ENCODE data around the gene MPZL2. TPM values are rescaled to one million over a fixed set of nuclear protein-coding genes. Genes with fewer than 3 reads are reported as not detected.

The MPZL2 gene
- total and polyA plus RNA-seq, 4 donors, result 2.0 to 50.6 (median 16.4) TPM

- DNase-seq (ENCODE audit: low read depth in 4 of 6, low spot score in 6 of 6), result no peak
- Histone ChIP-seq H3K27me3 (ENCODE audit: control insufficient read depth, insufficient read depth, low read length) (peaks cover 10% of the 10 kb centered on the region), H3K9me3 (ENCODE audit: control insufficient read depth, insufficient read depth, low read length) (no peaks in the 10 kb centered on the region), H3K4me1 (ENCODE audit: control insufficient read depth, insufficient read depth, low read length) (no peaks in the 10 kb centered on the region), H3K4me3 (ENCODE audit: low read depth, low read length) (no peak overlapping the region), H3K27ac (ENCODE audit: low read depth, low read length) (no peak overlapping the region), H3K36me3 (ENCODE audit: control insufficient read depth, insufficient read depth, low read length) (no peaks in the 10 kb centered on the region)
- WGBS (ENCODE audit: insufficient coverage), result no CpG with 5 or more reads among the region's 1 CpG
Observed at GRCh38 chr11:118287006-118287405, 22.9 kb upstream of the MPZL2 start.

DNA sequence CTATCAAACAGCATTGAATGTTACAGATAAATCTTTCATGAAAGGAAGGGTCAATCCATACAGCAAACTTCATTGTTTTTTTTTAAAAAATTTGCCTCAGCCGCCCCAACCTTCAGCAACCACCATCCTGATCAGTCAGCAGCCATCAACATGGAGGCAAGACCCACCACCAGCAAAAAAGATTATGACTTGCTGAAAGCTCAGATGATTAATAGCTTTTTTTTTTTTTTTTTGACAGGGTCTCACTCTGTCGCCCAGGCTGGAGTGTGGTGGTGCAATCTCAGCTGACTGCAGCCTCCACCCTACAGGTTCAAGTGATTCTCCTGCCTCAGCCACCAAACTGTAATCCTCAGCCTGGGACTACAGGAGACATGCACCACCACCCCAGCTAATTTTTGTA lies 22.4 kb upstream of the MPZL2 start:
- no peaks in the 10 kb centered on the region for H3K4me1 ChIP-seq (ENCODE audit: control insufficient read depth, insufficient read depth, low read length)
- no peak overlapping the region for H3K4me3 ChIP-seq (ENCODE audit: low read depth, low read length)
- 100% methylated on average over 1 of the region's 2 CpGs for WGBS (ENCODE audit: insufficient coverage)
- no peak for DNase-seq (ENCODE audit: low read depth in 4 of 6, low spot score in 6 of 6)
- H3K27me3 ChIP-seq (ENCODE audit: control insufficient read depth, insufficient read depth, low read length), result peaks cover 10% of the 10 kb centered on the region
- H3K9me3 ChIP-seq (ENCODE audit: control insufficient read depth, insufficient read depth, low read length), result no peaks in the 10 kb centered on the region
- H3K27ac ChIP-seq (ENCODE audit: low read depth, low read length), result no peak overlapping the region
- H3K36me3 ChIP-seq (ENCODE audit: control insufficient read depth, insufficient read depth, low read length), result no peaks in the 10 kb centered on the region

DNA sequence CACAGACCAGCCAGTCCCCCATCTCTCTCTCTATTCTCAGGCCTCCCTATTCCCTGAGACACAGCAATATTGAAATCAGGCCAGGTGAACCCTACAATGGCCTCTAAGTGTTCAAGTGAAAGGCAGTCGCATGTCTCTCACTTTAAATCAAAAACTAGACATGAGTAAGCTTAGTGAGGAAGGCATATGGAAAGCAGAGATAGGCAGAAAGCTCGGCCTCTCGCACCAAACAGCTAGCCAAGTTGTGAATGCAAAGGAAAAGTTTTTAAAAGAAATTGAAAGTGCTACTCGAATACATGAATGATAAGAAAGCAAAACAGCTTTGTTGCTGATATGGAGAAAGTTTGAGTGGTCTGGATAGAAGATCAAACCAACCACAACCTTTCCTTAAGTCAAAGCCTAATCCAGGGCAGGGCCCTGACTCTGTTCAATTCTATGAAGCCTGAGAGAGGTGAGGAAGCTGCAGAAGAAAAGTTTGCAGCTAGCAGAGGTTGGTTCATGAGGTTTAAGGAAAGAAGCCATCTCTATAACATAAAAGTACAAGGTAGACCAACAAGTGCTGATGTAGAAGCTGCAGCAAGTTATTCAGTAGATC lies 19.8 kb upstream of the MPZL2 start:
- Histone ChIP-seq H3K27ac (ENCODE audit: low read depth, low read length) (no peak overlapping the region), H3K27me3 (ENCODE audit: control insufficient read depth, insufficient read depth, low read length) (peaks cover 12% of the 10 kb centered on the region), H3K4me3 (ENCODE audit: low read depth, low read length) (no peak overlapping the region), H3K9me3 (ENCODE audit: control insufficient read depth, insufficient read depth, low read length) (no peaks in the 10 kb centered on the region), H3K36me3 (ENCODE audit: control insufficient read depth, insufficient read depth, low read length) (no peaks in the 10 kb centered on the region), H3K4me1 (ENCODE audit: control insufficient read depth, insufficient read depth, low read length) (no peaks in the 10 kb centered on the region)
- DNase-seq (ENCODE audit: low read depth in 4 of 6, low spot score in 6 of 6), result no peak
- WGBS (ENCODE audit: insufficient coverage), result no CpG with 5 or more reads among the region's 4 CpGs

GRCh38 chr11:118283037-118283636 lies 19.0 kb upstream of the MPZL2 start:
- H3K27ac ChIP-seq (ENCODE audit: low read depth, low read length), result no peak overlapping the region
- H3K9me3 ChIP-seq (ENCODE audit: control insufficient read depth, insufficient read depth, low read length), result no peaks in the 10 kb centered on the region
- no peak overlapping the region for H3K4me3 ChIP-seq (ENCODE audit: low read depth, low read length)
- H3K36me3 ChIP-seq (ENCODE audit: control insufficient read depth, insufficient read depth, low read length), result no peaks in the 10 kb centered on the region
- no peaks in the 10 kb centered on the region for H3K4me1 ChIP-seq (ENCODE audit: control insufficient read depth, insufficient read depth, low read length)
- DNase-seq (ENCODE audit: low read depth in 4 of 6, low spot score in 6 of 6), result no peak
- WGBS (ENCODE audit: insufficient coverage), result no CpG with 5 or more reads among the region's 5 CpGs
- H3K27me3 ChIP-seq (ENCODE audit: control insufficient read depth, insufficient read depth, low read length), result peaks cover 12% of the 10 kb centered on the region

DNA sequence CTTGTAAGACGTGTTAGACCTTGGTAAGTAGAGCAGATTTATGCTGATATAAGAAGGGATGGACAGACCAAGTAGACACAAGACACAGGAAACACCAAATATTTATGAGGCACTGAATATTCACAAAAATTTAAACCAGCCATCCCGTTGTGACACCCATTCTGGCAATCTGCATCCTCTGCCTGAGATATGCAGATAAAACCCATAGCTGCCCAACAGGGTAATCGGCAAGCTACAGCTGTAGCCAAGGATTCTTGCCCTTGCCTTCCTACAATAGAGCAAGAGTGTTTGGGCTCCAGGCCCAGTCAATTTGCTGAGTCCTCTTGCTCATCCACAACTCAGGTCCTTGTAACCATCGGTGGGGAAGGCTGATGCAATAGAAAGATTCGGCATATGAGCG lies 18.5 kb upstream of the MPZL2 start:
- 74% methylated on average over 2 of the region's 6 CpGs for WGBS (ENCODE audit: insufficient coverage)
- Histone ChIP-seq H3K4me1 (ENCODE audit: control insufficient read depth, insufficient read depth, low read length) (no peaks in the 10 kb centered on the region), H3K4me3 (ENCODE audit: low read depth, low read length) (no peak overlapping the region), H3K27ac (ENCODE audit: low read depth, low read length) (no peak overlapping the region), H3K27me3 (ENCODE audit: control insufficient read depth, insufficient read depth, low read length) (peaks cover 16% of the 10 kb centered on the region), H3K36me3 (ENCODE audit: control insufficient read depth, insufficient read depth, low read length) (no peaks in the 10 kb centered on the region), H3K9me3 (ENCODE audit: control insufficient read depth, insufficient read depth, low read length) (no peaks in the 10 kb centered on the region)
- DNase-seq (ENCODE audit: low read depth in 4 of 6, low spot score in 6 of 6), result no peak

- H3K4me3 ChIP-seq (ENCODE audit: low read depth, low read length), result no peak overlapping the region
- no peaks in the 10 kb centered on the region for H3K36me3 ChIP-seq (ENCODE audit: control insufficient read depth, insufficient read depth, low read length)
Observed at GRCh38 chr11:118281284-118281683, 17.2 kb upstream of the MPZL2 start.

GRCh38 chr11:118277312-118277711 lies 13.2 kb upstream of the MPZL2 start:
- H3K36me3 ChIP-seq (ENCODE audit: control insufficient read depth, insufficient read depth, low read length), result no peaks in the 10 kb centered on the region
- peaks cover 38% of the 10 kb centered on the region for H3K27me3 ChIP-seq (ENCODE audit: control insufficient read depth, insufficient read depth, low read length)
- no peak overlapping the region for H3K27ac ChIP-seq (ENCODE audit: low read depth, low read length)
- H3K4me1 ChIP-seq (ENCODE audit: control insufficient read depth, insufficient read depth, low read length), result no peaks in the 10 kb centered on the region
- no peaks in the 10 kb centered on the region for H3K9me3 ChIP-seq (ENCODE audit: control insufficient read depth, insufficient read depth, low read length)
- DNase-seq (ENCODE audit: low read depth in 4 of 6, low spot score in 6 of 6), result no peak
- H3K4me3 ChIP-seq (ENCODE audit: low read depth, low read length), result no peak overlapping the region
- 100% methylated on average over 1 of the region's 1 CpG for WGBS (ENCODE audit: insufficient coverage)

More at GRCh38 chr11:118281284-118281683, 17.2 kb upstream of the MPZL2 start:
- Histone ChIP-seq H3K27me3 (ENCODE audit: control insufficient read depth, insufficient read depth, low read length) (peaks cover 21% of the 10 kb centered on the region), H3K27ac (ENCODE audit: low read depth, low read length) (no peak overlapping the region), H3K9me3 (ENCODE audit: control insufficient read depth, insufficient read depth, low read length) (no peaks in the 10 kb centered on the region), H3K4me1 (ENCODE audit: control insufficient read depth, insufficient read depth, low read length) (no peaks in the 10 kb centered on the region)
- 80% methylated on average over 1 of the region's 1 CpG for WGBS (ENCODE audit: insufficient coverage)
- DNase-seq (ENCODE audit: low read depth in 4 of 6, low spot score in 6 of 6), result no peak

GRCh38 chr11:118276422-118276821 lies 12.3 kb upstream of the MPZL2 start:
- H3K4me3 ChIP-seq (ENCODE audit: low read depth, low read length), result no peak overlapping the region
- H3K27me3 ChIP-seq (ENCODE audit: control insufficient read depth, insufficient read depth, low read length), result peaks cover 38% of the 10 kb centered on the region
- H3K9me3 ChIP-seq (ENCODE audit: control insufficient read depth, insufficient read depth, low read length), result no peaks in the 10 kb centered on the region
- no peaks in the 10 kb centered on the region for H3K36me3 ChIP-seq (ENCODE audit: control insufficient read depth, insufficient read depth, low read length)
- H3K27ac ChIP-seq (ENCODE audit: low read depth, low read length), result no peak overlapping the region
- H3K4me1 ChIP-seq (ENCODE audit: control insufficient read depth, insufficient read depth, low read length), result no peaks in the 10 kb centered on the region
- WGBS (ENCODE audit: insufficient coverage), result 80% methylated on average over 1 of the region's 1 CpG
- no peak for DNase-seq (ENCODE audit: low read depth in 4 of 6, low spot score in 6 of 6)

- H3K36me3 ChIP-seq (ENCODE audit: control insufficient read depth, insufficient read depth, low read length), result no peaks in the 10 kb centered on the region
- H3K4me3 ChIP-seq (ENCODE audit: low read depth, low read length), result no peak overlapping the region
- H3K9me3 ChIP-seq (ENCODE audit: control insufficient read depth, insufficient read depth, low read length), result no peaks in the 10 kb centered on the region
- DNase-seq (ENCODE audit: low read depth in 4 of 6, low spot score in 6 of 6), result no peak
- H3K27me3 ChIP-seq (ENCODE audit: control insufficient read depth, insufficient read depth, low read length), result peaks cover 38% of the 10 kb centered on the region
- H3K27ac ChIP-seq (ENCODE audit: low read depth, low read length), result no peak overlapping the region
- no peaks in the 10 kb centered on the region for H3K4me1 ChIP-seq (ENCODE audit: control insufficient read depth, insufficient read depth, low read length)
- no CpG with 5 or more reads among the region's 4 CpGs for WGBS (ENCODE audit: insufficient coverage)
Observed at GRCh38 chr11:118275176-118275575, 11.1 kb upstream of the MPZL2 start.

DNA sequence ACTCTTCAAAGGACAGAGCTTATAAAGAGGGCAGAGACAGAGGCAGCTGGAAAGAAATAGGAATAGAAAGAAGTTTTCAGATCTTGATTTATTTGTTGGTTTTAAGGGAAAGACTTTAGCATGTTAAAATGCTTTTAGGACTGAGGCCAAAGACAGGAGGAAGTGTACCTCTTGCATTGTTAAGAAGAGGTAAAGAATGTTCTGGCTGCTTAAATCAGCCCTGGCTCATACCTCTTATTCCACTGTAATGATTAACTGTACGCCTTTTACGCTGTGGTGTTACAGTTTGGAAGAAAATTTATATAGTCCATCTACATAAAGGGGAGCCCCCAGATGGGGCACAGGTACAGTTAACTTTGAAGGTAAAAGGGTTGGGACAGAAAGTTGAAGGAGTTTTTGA lies 10.1 kb upstream of the MPZL2 start:
- Histone ChIP-seq H3K27ac (ENCODE audit: low read depth, low read length) (no peak overlapping the region), H3K4me1 (ENCODE audit: control insufficient read depth, insufficient read depth, low read length) (no peaks in the 10 kb centered on the region), H3K36me3 (ENCODE audit: control insufficient read depth, insufficient read depth, low read length) (no peaks in the 10 kb centered on the region), H3K9me3 (ENCODE audit: control insufficient read depth, insufficient read depth, low read length) (no peaks in the 10 kb centered on the region), H3K4me3 (ENCODE audit: low read depth, low read length) (no peak overlapping the region), H3K27me3 (ENCODE audit: control insufficient read depth, insufficient read depth, low read length) (peaks cover 46% of the 10 kb centered on the region)
- no CpG with 5 or more reads among the region's 2 CpGs for WGBS (ENCODE audit: insufficient coverage)
- no peak for DNase-seq (ENCODE audit: low read depth in 4 of 6, low spot score in 6 of 6)
